ENCODE data around the gene RERG.
A peak's percentile ranks its signal among the peaks of the same experiment; 100 is the strongest.

The RERG gene

GRCh38 chr12:15220451-15220850 lies 766 bp downstream of the RERG start:
- Histone ChIP-seq H3K36me3 (ENCODE audit: insufficient read depth) (no peaks in the 10 kb centered on the region), H3K4me1 (ENCODE audit: low read depth, poor library complexity, severe bottlenecking) (peaks cover 1% of the 10 kb centered on the region), H3K4me3 (IDR thresholded peaks at IDR 0.05; ENCODE audit: insufficient read depth, low read depth, low read length) (no peak overlapping the region), H3K79me2 (ENCODE audit: insufficient read depth, low read depth) (no peaks in the 10 kb centered on the region), H3K27ac (no peak overlapping the region), H3K27me3 (ENCODE audit: insufficient read depth, low read depth) (no peaks in the 10 kb centered on the region), H3K9ac (peak overlapping the region; percentile 25; the same call in 1 of the 2 replicates), H3K4me2 (peak overlapping the region; percentile 80; the same call in 1 of the 2 replicates), H4K20me1 (ENCODE audit: insufficient read depth) (no peaks in the 10 kb centered on the region), H2AFZ (ENCODE audit: low read depth) (peak overlapping the region; percentile 77; the same call in 1 of the 2 replicates)
- no peak for TF ChIP-seq CTCF (conservative IDR thresholded peaks at IDR 0.05; ENCODE audit: low read depth, low read length)

- Histone ChIP-seq H3K27me3 (ENCODE audit: insufficient read depth, low read depth) (no peaks in the 10 kb centered on the region), H3K27ac (no peak overlapping the region), H3K9ac (no peak overlapping the region), H4K20me1 (ENCODE audit: insufficient read depth) (no peaks in the 10 kb centered on the region), H3K4me2 (no peak overlapping the region), H3K79me2 (ENCODE audit: insufficient read depth, low read depth) (no peaks in the 10 kb centered on the region), H3K4me1 (ENCODE audit: low read depth, poor library complexity, severe bottlenecking) (no peaks in the 10 kb centered on the region), H3K4me3 (IDR thresholded peaks at IDR 0.05; ENCODE audit: insufficient read depth, low read depth, low read length) (no peak overlapping the region), H3K36me3 (ENCODE audit: insufficient read depth) (no peaks in the 10 kb centered on the region), H2AFZ (ENCODE audit: low read depth) (no peak overlapping the region)
- TF ChIP-seq CTCF (conservative IDR thresholded peaks at IDR 0.05; ENCODE audit: low read depth, low read length) = no peak
These were observed 2.4 kb downstream of the RERG start for GRCh38 chr12:15218794-15219193.

- H3K27ac ChIP-seq = no peak overlapping the region
- no peaks in the 10 kb centered on the region for H3K4me1 ChIP-seq (ENCODE audit: low read depth, poor library complexity, severe bottlenecking)
- no peaks in the 10 kb centered on the region for H3K36me3 ChIP-seq (ENCODE audit: insufficient read depth)
- H3K79me2 ChIP-seq (ENCODE audit: insufficient read depth, low read depth) = no peaks in the 10 kb centered on the region
- H3K27me3 ChIP-seq (ENCODE audit: insufficient read depth, low read depth) = no peaks in the 10 kb centered on the region
- no peak for TF ChIP-seq CTCF (conservative IDR thresholded peaks at IDR 0.05; ENCODE audit: low read depth, low read length)
- no peak overlapping the region for H3K4me3 ChIP-seq (IDR thresholded peaks at IDR 0.05; ENCODE audit: insufficient read depth, low read depth, low read length)
- H3K9ac ChIP-seq = no peak overlapping the region
- H4K20me1 ChIP-seq (ENCODE audit: insufficient read depth) = no peaks in the 10 kb centered on the region
- no peak overlapping the region for H2AFZ ChIP-seq (ENCODE audit: low read depth)
- H3K4me2 ChIP-seq = no peak overlapping the region
These were observed 5.0 kb downstream of the RERG start for GRCh38 chr12:15216036-15216889.

- no peak overlapping the region for H3K9ac ChIP-seq
- no peak overlapping the region for H3K4me2 ChIP-seq
- H2AFZ ChIP-seq (ENCODE audit: low read depth) = no peak overlapping the region
- no peaks in the 10 kb centered on the region for H3K4me1 ChIP-seq (ENCODE audit: low read depth, poor library complexity, severe bottlenecking)
- H3K27ac ChIP-seq = no peak overlapping the region
- H4K20me1 ChIP-seq (ENCODE audit: insufficient read depth) = no peaks in the 10 kb centered on the region
- H3K4me3 ChIP-seq (IDR thresholded peaks at IDR 0.05; ENCODE audit: insufficient read depth, low read depth, low read length) = no peak overlapping the region
- no peak for TF ChIP-seq CTCF (conservative IDR thresholded peaks at IDR 0.05; ENCODE audit: low read depth, low read length)
- H3K27me3 ChIP-seq (ENCODE audit: insufficient read depth, low read depth) = no peaks in the 10 kb centered on the region
- H3K79me2 ChIP-seq (ENCODE audit: insufficient read depth, low read depth) = no peaks in the 10 kb centered on the region
- H3K36me3 ChIP-seq (ENCODE audit: insufficient read depth) = no peaks in the 10 kb centered on the region
These were observed 6.2 kb downstream of the RERG start for GRCh38 chr12:15214851-15215601.

All from KMS-11 (cell line).